Measurements from ENCODE around the gene DPF3. TPM values are rescaled to one million over a fixed set of nuclear protein-coding genes. Genes with fewer than 3 reads are reported as not detected.

DPF3 gene
- total RNA-seq, 2 donors from 2014 or later: 0.78 to 4.0 TPM

DNA sequence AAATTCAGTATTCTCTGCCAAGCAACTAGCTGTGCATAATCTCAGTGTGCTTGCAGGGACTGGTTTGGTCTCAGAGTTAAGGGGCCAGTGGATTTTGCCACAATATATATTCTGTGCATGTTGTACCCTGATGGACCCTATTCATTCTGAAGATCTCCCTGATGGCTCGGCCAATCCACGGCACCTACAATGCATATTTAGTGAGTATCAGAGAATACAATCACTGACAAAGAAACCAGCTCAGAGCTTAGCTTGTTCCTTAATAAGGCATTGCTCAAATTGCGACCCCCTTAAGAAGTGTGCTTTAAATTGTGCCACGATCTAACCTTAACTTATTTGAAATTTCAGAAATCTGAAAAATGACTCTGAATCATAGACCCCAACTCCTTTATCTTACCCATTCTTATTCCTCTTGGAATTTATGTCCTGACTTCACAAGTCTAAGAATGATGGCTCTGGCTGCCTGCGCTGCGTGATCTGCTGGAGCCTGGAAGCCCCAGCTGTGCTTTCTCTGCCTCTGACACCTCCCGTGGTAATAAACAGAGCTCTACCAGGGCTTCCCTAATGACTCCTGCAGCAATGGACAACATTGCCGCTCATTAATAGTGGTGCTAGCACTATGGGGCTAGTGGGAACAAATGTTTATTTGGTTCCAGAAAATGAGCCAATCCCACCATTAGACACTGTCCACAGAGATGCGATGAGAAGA is 23.3 kb upstream of the DPF3 start:
- H3K4me1 ChIP-seq: no peaks in the 10 kb centered on the region
- H3K9me3 ChIP-seq: no peaks in the 10 kb centered on the region
- H3K27ac ChIP-seq: no peak overlapping the region
- no peak overlapping the region for H3K4me3 ChIP-seq
- no peak for ATAC-seq
- DNase-seq: no peak
- H3K36me3 ChIP-seq (replicated peaks in 1 of 2; ENCODE audit: insufficient read depth in 1 of 2, low read depth in 2 of 2): no peaks in the 10 kb centered on the region
- intact Hi-C loops (cut with DNase I): no loop called here
- 61 to 66% methylated on average over 9 of the region's 9 CpGs for WGBS, 2 donors
- no peaks in the 10 kb centered on the region for H3K27me3 ChIP-seq
- no peak for TF ChIP-seq POLR2A (IDR thresholded peaks at IDR 0.05)
- TF ChIP-seq, protein P1, sequence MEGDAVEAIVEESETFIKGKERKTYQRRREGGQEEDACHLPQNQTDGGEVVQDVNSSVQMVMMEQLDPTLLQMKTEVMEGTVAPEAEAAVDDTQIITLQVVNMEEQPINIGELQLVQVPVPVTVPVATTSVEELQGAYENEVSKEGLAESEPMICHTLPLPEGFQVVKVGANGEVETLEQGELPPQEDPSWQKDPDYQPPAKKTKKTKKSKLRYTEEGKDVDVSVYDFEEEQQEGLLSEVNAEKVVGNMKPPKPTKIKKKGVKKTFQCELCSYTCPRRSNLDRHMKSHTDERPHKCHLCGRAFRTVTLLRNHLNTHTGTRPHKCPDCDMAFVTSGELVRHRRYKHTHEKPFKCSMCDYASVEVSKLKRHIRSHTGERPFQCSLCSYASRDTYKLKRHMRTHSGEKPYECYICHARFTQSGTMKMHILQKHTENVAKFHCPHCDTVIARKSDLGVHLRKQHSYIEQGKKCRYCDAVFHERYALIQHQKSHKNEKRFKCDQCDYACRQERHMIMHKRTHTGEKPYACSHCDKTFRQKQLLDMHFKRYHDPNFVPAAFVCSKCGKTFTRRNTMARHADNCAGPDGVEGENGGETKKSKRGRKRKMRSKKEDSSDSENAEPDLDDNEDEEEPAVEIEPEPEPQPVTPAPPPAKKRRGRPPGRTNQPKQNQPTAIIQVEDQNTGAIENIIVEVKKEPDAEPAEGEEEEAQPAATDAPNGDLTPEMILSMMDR (IDR thresholded peaks at IDR 0.05): no peak

DNA sequence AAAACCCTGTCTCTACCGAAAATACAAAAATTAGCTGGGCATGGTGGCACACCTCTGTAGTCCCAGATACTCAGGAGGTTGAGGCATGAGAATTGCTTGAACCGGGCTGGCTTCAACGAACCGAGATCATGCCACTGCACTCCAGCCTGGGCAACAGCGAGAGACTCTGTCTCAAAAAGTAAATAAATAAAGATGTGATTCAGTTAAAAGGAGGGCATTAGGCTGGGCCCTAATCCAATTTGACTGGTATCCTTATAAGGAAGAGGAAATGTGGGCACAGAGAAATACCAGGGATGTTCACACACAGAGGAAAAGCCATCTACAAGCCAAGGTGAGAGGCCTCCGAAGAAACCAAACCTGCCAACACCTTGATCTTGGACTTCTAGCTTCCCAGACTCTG is 22.3 kb upstream of the DPF3 start:
- no peak for TF ChIP-seq POLR2A (IDR thresholded peaks at IDR 0.05)
- TF ChIP-seq, protein P1 (IDR thresholded peaks at IDR 0.05): no peak
- no peak overlapping the region for H3K4me3 ChIP-seq
- intact Hi-C loops (cut with DNase I): no loop called here
- H3K27ac ChIP-seq: no peak overlapping the region
- ATAC-seq (no peak), DNase-seq (no peak)
- no peaks in the 10 kb centered on the region for H3K36me3 ChIP-seq (replicated peaks in 1 of 2; ENCODE audit: insufficient read depth in 1 of 2, low read depth in 2 of 2)
- WGBS, 2 donors: 54 to 59% methylated on average over 6 of the region's 6 CpGs
- H3K27me3 ChIP-seq: no peaks in the 10 kb centered on the region
- no peaks in the 10 kb centered on the region for H3K9me3 ChIP-seq
- H3K4me1 ChIP-seq: no peaks in the 10 kb centered on the region

DNA sequence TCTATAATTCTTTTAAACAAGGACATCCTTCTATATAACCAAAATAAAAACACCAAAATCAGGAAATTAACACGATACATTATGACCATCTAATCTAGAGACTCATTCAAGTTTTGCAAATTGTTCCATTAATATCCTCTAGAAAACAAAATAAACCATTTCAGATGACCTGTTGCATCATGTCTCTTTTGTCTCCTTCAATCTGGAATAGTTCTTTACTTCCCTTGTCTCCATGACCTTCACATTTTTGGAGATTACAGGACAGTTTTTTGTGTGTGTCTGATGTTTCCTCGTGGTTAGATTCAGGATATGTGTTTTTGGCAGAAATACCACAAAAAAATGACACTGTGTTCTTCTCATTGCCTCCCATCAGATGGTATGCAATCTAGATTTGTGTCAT is 19.9 kb upstream of the DPF3 start:
- H3K27me3 ChIP-seq: no peaks in the 10 kb centered on the region
- no peaks in the 10 kb centered on the region for H3K9me3 ChIP-seq
- no peak for ATAC-seq
- TF ChIP-seq POLR2A (IDR thresholded peaks at IDR 0.05): no peak
- TF ChIP-seq, protein P1 (IDR thresholded peaks at IDR 0.05): no peak
- no peak for DNase-seq
- no peaks in the 10 kb centered on the region for H3K36me3 ChIP-seq (replicated peaks in 1 of 2; ENCODE audit: insufficient read depth in 1 of 2, low read depth in 2 of 2)
- WGBS, 2 donors: 31 to 35% methylated on average over 2 of the region's 2 CpGs
- no peak overlapping the region for H3K4me3 ChIP-seq
- intact Hi-C loops (cut with DNase I): no loop called here
- H3K27ac ChIP-seq: no peak overlapping the region
- H3K4me1 ChIP-seq: peaks cover 4% of the 10 kb centered on the region

DNA sequence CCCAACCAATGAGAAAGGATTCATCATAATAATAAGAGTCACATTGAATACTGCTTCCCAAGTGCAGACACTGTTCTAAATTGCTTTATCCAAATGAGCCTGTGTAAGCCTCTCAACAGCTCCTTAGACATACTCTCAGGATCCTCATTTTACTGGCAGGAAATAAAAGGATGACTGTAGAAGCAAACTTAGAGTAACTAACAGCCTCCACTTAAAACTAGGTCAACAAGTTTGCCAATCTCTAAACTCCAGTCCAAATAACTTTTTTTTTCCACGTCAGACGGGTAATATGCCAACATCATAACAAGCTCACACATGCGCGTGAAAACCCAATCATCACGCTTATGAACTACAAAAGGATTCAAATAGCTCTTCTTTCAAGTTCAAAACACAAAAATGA is 15.3 kb upstream of the DPF3 start:
- H3K36me3 ChIP-seq (replicated peaks in 1 of 2; ENCODE audit: insufficient read depth in 1 of 2, low read depth in 2 of 2): no peaks in the 10 kb centered on the region
- intact Hi-C loops (cut with DNase I): no loop called here
- WGBS, 2 donors: 28 to 38% methylated on average over 5 of the region's 5 CpGs
- TF ChIP-seq POLR2A (IDR thresholded peaks at IDR 0.05): no peak
- TF ChIP-seq, protein P1 (IDR thresholded peaks at IDR 0.05): no peak
- no peak for DNase-seq
- H3K9me3 ChIP-seq: no peaks in the 10 kb centered on the region
- no peak overlapping the region for H3K4me3 ChIP-seq
- ATAC-seq: no peak
- no peaks in the 10 kb centered on the region for H3K27me3 ChIP-seq
- peaks cover 4% of the 10 kb centered on the region for H3K4me1 ChIP-seq
- H3K27ac ChIP-seq: no peak overlapping the region

DNA sequence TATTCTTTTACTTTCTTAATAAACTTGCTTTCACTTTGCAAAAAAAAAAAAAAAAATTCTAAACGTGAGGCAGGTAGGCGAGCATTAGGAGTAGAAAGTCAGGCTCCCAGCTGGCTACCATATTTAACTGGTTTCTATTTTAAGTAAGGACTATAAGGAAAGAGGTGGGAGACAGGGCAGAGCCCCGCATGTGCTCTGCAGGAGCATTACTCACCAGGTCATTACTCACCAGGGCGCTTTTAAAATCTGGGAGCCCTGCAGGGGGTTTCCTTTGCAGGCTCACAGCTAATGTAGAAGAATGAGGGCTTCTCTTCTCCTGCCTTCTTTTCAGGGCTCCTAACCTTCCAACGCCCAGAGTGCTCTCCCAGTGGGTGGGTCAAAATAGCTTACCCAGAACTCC is 14.0 kb upstream of the DPF3 start:
- intact Hi-C loops (cut with DNase I): no loop called here

More for the DNA sequence above, 14.0 kb upstream of the DPF3 start:
- no peaks in the 10 kb centered on the region for H3K27me3 ChIP-seq
- TF ChIP-seq, protein P1 (IDR thresholded peaks at IDR 0.05): no peak
- TF ChIP-seq POLR2A (IDR thresholded peaks at IDR 0.05): no peak
- H3K27ac ChIP-seq: no peak overlapping the region
- ATAC-seq: no peak
- no peak for DNase-seq
- H3K4me1 ChIP-seq: peaks cover 4% of the 10 kb centered on the region
- H3K9me3 ChIP-seq: no peaks in the 10 kb centered on the region
- 62 to 68% methylated on average over 5 of the region's 5 CpGs for WGBS, 2 donors
- H3K4me3 ChIP-seq: no peak overlapping the region
- no peaks in the 10 kb centered on the region for H3K36me3 ChIP-seq (replicated peaks in 1 of 2; ENCODE audit: insufficient read depth in 1 of 2, low read depth in 2 of 2)
